Kasumi-1 (cell line): ENCODE results near the gene CEACAM18.
"Not testable (repeated sequence)": the region's sequence is repeated elsewhere in the genome, so short reads cannot be mapped to it uniquely, and the experiment has no call there.

Experiments used
- DNase-seq, 2 experiments: peaks; one replicate each; lab custom pipeline; 2025; lab: John Stamatoyannopoulos, UW

CEACAM18 gene

DNA sequence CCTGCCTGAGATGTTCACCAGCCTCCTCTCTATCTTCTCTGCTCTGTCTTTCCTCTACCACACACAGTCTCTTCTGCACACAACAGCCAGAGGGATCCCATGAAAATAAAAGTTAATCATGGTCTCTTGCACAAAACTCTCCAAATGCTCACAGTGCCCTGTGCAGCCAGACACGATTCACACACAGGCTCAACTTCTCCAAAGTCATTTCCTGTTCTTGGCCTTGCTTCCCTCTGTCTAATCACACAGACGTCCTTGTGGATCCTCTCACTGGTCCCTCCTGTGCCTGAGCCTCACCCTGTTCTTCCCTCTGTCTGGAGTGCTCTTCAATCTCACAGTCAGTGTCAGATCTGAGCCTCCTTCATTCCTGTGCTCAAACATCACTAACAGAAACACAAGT, 15.4 kb downstream of the CEACAM18 start:
- peak; percentile 40 to 53 for DNase-seq

DNA sequence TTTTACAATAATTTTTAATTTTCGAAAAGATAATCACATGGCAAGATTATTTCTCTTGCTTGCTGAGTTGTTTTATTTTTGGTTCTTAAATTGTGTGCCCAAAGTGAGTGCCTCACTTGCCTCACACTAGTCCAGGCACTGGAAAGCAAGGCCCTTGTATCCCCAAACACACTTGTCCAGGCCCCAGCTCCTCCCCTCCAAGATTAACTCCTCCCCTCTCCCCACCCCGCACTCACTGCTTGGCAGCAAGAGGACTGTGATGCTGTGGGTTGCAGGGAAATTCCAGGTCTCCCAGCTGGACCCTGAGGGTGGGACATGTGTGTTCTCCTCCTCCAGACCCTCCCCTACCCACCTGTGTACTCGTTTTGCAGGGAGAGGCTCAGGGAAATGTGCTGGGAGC, 19.3 kb downstream of the CEACAM18 start:
- no peak for DNase-seq

DNA sequence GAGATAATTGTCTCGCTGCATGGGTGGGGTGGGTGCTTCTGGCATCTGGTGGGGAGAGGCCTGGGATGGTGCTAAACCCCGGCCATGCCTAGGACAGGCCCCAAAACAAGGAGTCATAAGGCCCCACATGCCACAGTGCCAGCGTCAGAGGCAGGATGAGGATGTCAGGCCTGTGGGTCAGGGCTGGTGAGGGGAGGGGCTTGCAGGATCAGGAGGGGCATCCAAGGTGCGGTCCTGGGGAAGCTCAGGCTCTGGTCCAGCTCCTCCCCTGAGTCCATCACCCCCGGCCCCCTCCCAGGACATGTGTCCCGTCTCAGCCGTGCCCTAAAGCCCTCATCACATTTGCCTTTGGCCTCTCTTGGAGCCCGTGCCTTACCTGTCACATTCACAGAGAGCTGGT, 22.6 kb downstream of the CEACAM18 start:
- not testable (repeated sequence) for DNase-seq

DNA sequence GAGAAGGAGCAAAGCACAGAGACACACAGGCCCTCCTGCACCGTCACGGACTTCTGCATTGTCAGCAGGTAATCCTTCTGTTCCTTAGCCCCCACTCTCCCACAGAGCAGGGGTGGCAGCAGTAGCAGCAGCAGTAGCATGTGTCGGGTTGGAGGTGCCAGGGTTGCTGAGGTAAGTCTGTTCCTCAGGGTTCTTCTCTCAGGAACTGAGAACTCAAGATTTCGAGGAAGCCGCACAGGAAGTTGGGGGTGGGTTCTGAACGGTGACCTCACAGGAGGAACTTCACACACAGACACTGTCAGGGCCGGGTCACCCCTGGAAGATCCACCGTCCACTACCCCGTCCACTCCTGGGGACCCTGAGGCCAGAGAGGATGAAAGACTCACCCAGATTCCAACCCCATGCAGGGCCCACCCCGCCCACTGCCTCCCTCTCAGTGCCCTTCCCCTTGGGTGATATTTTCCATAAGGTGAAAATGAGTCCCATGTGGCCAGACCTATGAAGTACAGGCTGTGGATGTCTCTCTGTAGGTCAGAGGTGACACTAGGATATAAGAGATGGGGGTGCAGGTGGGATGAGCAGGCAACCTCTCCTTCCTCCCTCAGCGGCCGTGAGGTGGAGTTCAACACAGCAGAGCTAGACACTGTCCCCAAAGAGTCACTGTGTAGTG, 23.4 kb downstream of the CEACAM18 start, which contains the start of gene SIGLEC12:
TSS of gene SIGLEC12 (minus strand) at position 207 of the 670 bp plus-strand sequence. CDS start at position 140, 67 bp downstream.
- DNase-seq, result peak; percentile 57

DNA sequence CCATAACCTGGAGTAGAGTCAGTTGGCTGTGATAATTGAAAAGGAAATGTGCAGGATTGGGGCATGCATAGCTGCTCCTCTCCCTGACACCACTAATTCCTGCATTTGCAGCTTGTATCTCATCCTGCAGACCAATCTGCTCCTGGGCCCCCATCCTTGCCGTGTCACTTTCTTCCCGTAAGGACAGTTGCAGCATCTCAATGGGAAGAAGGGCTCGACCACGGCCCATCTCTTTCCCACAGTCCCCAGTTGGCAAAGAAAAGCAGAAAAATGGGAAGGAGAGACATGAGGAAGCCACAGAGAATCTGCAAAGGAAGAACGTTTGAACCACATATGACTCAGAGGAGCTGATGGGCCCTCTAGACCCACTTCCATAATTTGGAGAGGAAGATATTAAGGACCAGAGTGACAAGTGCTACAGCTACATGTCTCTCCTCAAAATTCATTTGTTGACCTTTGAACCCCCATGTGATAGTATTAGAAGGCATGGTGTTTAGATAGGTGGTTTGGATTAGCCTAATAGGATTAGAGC, 25.0 kb downstream of the CEACAM18 start:
- DNase-seq, result peak; percentile 95

DNA sequence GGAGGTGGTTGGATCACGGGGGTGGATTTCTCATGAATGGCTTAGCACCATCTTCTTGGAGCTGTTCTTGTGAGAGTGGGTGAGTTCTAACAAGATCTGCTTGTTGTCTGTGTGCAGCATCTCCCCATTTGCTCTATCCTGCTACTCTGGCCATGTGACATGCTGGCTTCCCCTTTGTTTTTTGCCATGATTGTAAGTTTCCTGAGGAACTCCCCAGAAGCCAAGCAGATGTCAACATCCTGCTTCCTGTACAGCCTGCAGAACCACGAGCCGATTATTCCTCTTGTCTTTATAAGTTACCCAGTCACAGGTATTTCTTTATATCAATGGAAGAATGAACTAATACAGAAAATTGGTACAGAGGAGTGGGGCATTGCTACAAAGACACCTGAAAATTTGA, 25.6 kb downstream of the CEACAM18 start:
- peak; percentile 44 to 46 for DNase-seq

DNA sequence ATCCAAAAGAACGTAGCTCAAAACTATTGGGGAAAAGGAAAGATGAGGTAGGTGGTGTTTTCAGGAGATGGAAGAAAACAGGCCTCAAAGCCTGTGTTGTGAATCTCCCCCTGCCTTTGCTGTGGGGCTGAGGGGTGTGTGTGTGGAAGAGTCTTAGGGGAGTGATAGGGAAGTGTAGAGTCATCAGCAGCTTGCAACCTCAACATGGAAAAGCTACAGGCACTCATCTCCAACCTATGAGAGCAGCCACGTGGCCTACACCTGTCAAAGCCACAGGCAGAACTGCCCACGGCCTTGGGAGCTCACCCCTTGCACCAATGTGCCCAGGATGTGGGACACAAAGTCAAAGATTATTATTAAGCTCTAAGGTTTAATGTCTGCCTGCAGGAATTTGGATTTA, 27.6 kb downstream of the CEACAM18 start:
- no peak for DNase-seq

DNA sequence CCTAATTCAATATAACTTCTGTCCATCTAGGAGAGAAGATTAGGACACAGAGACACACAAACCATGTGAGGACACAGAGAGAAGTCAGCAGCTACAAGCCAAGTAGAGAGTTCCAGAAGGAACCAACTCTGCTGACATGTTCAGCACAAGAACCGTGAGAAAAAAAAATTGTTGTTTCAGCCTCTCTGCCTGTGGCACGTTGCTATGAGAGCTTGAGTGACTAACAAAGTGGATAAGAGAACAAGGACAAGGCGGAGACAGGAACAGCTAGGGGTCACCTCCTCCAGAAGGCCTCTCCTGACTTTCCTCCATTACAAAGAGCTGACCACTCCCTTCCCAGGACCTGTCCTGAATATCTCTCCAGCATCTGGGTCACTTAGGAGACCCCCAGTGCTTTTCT, 28.9 kb downstream of the CEACAM18 start:
- no peak for DNase-seq

DNA sequence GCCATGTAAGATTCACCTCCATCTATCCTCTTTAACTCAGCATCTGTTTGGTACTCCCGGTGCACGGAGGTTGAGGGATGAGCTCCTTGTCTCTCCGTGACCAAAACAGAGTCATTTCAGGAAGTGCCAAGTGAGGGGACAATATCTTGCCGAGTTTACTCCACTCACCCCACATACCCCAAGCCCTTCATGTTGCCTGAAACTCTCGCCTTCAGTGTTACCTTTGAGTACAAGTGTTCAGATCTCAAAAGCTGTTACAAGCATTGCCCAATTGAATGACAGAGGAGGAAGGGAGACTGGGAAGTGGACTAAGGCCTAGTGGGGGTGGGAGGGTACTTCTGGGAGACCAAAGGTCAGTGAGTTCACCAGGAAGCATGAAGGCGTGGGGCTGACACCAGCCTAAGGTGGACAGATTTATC, 29.3 kb downstream of the CEACAM18 start:
- no peak for DNase-seq

DNA sequence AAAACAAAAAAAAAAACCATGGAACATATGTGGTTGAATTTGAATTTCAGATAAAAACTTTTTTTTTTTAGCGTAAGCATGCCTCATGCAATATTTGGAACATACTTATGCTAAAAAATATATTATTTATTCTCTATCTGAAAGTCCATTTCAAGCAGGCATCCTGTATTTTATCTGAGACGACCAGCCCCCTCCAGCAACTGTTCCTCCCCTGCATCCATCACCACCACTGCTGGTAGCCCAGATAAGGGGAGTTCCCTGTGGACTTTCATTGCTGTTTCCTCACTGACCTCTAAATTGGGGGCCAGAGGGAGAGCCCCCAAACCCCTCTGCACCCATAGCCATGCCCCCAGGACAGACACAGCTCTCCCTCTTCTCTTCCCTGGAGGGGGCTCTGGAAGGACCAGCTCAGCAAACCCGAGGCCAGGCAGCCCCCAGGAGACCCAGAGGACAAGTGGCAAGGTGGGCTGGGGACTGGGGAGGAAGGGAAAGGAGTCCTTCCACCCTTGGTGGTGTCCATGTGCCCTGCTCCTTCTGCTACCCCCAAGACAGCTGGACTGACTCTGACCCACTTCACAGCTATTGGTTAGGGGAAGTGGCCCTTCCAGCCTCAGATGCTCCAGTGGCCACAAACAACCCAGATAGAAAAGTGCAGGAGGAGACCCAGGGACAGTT, 29.9 kb downstream of the CEACAM18 start:
- DNase-seq, result no peak

DNA sequence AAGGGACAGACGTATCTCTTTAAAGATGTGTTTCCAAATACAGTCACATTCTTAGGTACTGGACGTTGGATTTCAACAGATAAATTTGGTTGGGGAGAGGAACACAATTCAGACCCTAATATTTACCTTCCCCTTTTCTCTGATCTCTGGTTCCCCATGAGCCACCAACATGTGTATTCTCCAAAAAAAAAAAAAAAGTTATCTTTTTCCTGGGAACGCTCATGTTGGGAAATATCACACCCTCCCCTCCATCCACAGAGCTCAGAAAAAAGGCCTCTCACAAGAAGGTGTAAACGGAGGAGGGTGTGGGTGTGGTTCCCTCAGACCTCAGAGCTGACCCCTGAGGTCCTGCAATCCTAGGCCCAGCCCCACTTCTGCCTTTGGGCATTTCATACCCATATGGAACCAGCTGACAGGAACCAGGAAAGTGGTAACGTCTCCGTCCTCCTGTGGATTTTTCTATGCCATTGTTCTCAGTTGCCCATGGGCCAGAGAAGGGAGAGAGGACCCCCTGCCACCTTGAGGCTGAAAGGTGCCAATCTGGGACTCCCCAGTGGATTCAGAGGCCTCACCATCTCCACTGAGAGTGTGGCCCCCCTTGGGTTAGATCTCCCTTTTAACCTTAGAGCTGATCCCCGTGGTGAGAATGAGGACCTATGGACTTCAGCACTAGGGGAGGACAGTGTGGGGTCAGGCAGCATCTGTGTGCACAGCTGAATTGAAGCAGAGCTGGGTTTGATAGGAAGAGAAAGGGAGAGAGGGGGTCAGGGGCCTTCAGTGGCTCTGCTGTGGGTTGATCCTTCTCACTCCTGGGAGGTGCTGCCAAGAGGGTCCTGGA, 31.7 kb downstream of the CEACAM18 start:
- no peak for DNase-seq

DNA sequence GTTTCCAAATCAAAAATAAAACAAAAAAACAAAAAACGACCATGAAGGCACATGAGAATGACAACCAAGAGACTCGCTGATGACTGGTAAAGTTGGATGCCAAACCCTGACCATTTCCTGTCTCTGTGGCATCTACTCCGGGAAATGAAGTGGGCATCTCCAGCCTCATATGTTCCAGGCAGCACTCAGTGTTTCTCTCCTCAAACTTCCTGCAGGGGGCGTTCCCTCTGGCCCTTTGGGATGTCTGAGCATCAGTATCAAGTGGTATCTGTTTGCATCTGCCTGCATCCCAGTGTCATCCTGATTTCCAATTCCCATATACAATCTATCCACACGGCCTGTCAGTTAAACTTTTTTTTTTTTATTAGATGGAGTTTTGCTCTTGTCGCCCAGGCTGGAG, 33.0 kb downstream of the CEACAM18 start:
- peak; percentile 1 to 17 for DNase-seq

DNA sequence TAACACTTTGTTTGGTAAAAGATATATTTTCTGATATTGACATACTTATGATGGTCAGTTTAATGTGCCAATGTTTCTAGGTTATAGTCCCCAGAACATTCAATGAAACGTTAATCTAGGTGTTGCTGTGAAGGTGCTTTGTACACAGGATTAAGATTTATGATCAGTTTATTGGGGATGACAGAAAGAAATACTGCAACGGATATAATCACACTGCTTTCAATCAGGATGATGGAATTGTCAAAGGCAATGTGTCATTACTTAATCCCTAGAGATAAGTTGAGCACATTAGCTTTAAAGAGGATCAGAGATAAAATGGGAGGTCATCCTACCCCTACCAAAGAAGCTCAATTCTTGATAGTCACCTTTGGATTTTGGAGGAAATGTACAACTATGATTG, 35.6 kb downstream of the CEACAM18 start:
- DNase-seq, result no peak

DNA sequence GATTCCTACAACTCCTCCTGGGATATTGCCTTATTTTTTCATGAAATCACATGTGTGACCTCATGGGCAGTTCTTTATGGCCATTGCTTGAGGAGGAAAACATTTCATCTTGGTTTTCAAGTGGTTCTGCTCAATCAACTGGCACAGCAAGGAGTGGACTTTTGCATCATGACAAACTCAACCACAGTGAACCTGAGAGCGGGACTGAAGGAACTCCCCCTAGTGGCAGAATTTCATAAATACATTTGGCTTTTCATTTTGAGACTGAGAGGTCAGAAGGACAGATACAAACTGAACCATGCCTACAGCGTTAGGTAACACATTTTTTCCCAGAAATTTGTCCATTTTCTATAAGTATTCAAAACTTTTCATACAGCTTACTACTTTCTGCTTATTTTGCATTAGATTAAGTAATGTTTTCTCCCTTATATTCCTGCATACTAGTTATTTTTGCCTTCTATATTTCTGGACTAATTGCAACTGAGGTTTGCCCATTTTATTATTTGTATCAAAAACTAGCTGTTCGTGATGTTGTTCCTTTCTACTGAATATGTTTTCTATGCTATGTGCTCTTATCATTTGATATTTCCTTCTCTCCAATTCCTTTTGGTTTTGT, 36.6 kb downstream of the CEACAM18 start:
- peak; percentile 72 to 87 for DNase-seq

DNA sequence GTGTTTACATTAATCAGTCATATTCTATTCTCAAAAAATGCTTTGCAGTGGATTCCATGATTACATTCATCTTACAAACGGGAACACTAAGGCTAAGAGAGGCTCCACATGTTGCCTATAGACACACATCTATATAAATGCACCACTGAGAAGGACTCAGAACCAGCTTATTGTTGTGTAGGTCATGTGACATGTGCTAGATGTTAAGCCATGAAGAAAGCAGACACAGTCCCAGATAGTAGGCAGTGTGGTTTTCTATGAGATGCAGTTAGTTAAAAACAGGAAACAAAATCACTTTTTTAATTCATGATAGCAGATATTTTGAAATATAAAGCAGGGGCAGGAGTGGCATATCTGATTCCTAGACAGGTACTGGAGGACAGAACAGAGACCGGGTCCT, 42.4 kb downstream of the CEACAM18 start:
- DNase-seq, result peak in 1 of 2 experiments; percentile 1

DNA sequence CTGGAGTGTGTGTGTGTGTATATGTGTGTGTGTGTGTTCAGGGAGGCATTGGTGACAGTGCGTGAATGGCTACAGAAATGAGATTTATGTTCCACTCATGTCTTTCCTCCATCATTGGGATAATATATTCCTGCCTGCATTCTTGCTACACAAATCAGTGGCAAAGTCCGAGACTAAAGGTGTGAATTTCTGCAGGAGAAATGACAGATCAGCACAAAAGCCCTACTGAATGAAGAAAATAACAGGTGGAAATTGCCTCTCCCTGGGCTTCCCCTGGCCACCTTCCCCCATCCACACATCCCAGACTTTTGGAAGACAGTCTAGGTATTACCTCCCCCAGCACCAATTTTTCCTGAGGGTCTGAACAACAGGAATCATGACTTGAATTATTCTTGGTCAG, 43.0 kb downstream of the CEACAM18 start:
- no peak for DNase-seq

DNA sequence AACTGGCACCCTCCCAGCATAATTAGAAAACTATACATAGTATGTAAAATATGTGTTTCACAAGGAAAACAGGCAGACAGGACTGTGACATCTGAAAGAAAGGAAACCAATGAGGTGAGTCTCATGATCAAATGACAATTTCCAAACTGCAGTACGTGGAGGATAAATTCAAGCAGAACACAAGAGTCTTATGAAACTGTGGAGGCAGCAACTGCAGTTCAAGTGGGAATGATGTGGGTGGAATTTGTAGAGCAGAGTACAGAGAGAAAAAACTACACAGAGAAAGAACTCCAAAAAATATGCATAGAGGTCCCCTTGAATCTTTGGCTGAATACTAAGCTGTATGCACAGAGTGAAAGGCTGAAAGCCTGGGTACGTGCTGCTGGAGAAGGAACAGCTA, 43.4 kb downstream of the CEACAM18 start:
- no peak for DNase-seq

DNA sequence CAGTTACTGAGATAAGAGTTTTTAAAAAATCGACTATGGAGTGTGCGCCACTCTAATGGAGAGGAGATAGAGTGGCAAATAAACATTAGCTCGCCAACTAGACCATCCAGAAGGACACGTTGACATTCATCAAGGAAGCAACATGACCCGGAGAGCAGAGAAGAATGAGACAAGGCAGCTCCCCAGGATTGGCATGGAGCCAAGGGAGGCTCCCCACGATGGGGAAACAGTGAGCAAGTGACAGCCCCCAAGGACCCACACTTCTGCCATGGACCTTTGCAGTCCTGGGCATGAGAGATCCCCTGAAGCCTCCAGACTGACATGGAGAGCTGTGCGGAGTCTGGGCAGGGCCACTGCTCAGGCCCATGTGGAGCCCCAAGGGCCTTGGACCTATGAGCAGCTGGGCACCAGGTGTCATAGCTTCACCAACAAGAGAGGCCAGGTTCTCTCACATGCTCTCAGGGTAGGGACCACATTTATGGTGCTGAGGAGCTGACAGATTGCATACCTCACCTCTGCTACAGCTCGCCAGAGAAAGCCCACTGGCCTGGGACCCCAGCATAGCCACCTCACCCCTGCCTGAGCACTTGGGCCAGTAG, 46.4 kb downstream of the CEACAM18 start:
- no peak for DNase-seq

DNA sequence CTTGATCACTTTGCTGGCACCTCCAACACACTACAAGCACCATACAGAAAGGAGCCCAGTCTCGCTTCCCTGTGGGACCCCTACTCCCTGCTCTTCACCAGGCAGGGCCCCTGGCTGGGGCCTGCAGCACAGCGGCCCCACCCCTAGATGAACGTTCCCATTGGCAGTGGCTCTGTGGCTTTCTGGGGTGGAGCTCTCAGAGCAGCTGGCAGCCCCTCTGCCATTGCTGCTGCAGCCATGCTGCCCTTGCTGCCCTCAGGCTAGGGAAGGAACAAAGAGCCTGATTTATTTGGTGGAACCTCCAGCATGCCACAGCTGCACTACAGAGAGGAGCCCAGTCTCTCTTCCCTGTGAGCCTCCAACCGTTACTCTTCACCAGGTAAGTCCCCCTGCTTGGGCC, 47.3 kb downstream of the CEACAM18 start:
- DNase-seq, result no peak

DNA sequence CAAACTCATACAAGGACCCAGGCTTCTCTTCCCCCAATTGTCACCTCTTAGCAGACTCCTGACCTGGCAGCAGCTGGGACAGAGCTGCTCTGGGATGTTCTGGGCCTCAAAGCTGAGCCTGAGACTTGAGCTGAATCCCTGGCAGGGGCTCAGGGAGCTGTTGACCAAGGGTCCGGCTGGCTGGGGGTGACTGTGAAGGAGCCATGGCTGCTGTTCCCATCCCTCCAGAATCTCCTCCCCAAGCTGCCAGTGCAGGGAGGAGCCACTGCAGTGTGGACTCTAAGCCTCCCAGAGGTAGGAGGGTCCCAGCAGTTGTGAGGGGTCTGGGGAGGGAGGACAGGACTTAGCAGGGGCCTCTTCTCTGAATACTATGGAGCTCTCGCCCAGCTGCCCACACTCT, 51.0 kb downstream of the CEACAM18 start:
- no peak for DNase-seq

DNA sequence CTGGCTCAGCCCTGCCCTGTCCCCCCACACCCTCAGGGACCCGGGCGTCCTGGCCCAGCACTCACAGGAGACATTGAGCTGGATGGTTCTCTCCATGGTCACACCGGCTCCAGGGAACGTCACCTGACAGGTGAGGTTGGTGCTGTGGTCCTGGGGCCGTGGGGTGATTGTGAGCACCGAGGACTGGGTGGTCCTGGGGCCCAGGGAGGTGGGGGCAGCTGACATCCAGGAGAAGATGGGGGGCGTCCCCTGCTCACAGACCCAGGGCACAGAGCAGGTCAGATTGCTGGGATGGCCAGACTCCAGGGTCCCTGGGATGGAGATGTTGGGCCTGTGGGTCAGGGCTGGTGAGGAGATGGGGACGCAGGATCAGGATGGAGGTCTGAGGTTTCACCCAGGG, 52.3 kb downstream of the CEACAM18 start:
- no peak for DNase-seq
